ENCODE measurements around the gene SORBS2. TPM values are rescaled to one million over a fixed set of nuclear protein-coding genes. Genes with fewer than 3 reads are reported as not detected.

Gene SORBS2
- total RNA-seq, 2 experiments from 2014 or later: not detected

DNA sequence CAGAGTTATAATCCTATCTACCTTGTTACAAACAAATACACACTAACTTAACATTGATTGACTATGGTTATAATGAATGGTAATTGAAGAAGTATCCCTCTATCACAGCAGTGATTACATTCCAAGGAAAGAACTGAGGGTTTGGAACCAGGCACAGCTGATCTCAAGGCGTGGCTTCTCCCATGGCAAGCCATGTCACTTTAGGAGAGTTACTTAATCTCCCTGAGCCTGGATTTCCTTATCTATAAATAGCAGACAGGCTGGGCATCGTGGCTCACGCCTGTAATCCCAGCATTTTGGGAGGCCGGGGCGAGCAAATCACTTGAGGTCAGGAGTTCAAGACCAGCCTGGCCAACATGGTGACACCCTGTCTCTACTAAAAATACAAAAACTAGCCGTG, 25.6 kb downstream of the SORBS2 start:
- no peak overlapping the region for H3K4me3 Mint-ChIP-seq
- peaks cover 2% of the 10 kb centered on the region for H3K4me1 Mint-ChIP-seq
- no peak for ATAC-seq
- H3K9me3 Mint-ChIP-seq (ENCODE audit: low read depth): no peaks in the 10 kb centered on the region
- H3K27ac Mint-ChIP-seq: no peak overlapping the region
- peaks cover 11% of the 10 kb centered on the region for H3K27me3 Mint-ChIP-seq
- CTCF ChIA-PET: no interaction called here
- H3K36me3 Mint-ChIP-seq: no peaks in the 10 kb centered on the region
- no peak for DNase-seq

DNA sequence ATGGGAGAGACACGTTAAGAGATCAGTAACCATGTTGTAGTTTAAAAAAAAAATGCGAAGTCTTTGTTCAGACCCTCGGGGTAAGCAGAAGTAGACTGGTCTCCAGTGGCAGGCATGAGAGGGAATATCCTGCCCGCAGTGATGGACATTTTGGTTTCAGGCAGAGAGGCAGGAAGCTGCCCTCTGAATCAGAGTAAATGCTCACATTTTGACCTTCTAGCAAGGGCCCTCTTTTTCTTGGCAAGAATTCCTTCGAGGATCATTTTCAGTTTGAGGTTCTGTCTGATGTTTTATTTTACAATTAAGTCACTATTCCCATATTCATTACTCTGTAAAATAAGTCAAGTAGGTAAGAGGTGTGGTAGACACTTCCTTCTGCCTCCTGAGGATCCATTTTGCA, 28.4 kb downstream of the SORBS2 start:
- peaks cover 8% of the 10 kb centered on the region for H3K27me3 Mint-ChIP-seq

DNA sequence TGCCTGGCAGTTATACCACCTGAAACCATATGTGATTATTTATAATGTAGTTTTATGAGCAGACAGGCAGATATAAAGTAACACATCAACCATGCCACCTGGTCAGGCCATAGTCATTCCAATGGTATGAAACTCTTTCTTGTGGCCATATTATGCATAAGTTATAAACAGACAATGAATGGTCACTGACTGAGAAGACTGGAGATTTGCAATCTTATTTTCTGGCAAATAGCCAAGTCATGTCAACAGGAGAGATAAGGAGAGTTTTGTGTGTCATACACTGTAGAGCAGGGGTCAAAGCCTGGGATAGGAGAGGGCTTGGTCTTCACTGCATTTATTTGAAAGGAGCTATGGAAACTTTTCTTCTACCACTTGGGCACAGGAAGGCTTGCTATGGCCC, 29.5 kb downstream of the SORBS2 start:
- Mint-ChIP-seq H3K4me1 (no peaks in the 10 kb centered on the region), H3K36me3 (no peaks in the 10 kb centered on the region), H3K4me3 (no peak overlapping the region), H3K9me3 (ENCODE audit: low read depth) (no peaks in the 10 kb centered on the region), H3K27me3 (peaks cover 4% of the 10 kb centered on the region), H3K27ac (no peak overlapping the region)
- ATAC-seq (no peak), DNase-seq (no peak)
- CTCF ChIA-PET: no interaction called here

More for the DNA sequence above, 28.4 kb downstream of the SORBS2 start:
- no peaks in the 10 kb centered on the region for H3K9me3 Mint-ChIP-seq (ENCODE audit: low read depth)
- H3K4me1 Mint-ChIP-seq: peaks cover 2% of the 10 kb centered on the region
- DNase-seq (no peak), ATAC-seq (no peak)
- H3K27ac Mint-ChIP-seq: no peak overlapping the region
- no peaks in the 10 kb centered on the region for H3K36me3 Mint-ChIP-seq
- H3K4me3 Mint-ChIP-seq: no peak overlapping the region
- CTCF ChIA-PET: no interaction called here

DNA sequence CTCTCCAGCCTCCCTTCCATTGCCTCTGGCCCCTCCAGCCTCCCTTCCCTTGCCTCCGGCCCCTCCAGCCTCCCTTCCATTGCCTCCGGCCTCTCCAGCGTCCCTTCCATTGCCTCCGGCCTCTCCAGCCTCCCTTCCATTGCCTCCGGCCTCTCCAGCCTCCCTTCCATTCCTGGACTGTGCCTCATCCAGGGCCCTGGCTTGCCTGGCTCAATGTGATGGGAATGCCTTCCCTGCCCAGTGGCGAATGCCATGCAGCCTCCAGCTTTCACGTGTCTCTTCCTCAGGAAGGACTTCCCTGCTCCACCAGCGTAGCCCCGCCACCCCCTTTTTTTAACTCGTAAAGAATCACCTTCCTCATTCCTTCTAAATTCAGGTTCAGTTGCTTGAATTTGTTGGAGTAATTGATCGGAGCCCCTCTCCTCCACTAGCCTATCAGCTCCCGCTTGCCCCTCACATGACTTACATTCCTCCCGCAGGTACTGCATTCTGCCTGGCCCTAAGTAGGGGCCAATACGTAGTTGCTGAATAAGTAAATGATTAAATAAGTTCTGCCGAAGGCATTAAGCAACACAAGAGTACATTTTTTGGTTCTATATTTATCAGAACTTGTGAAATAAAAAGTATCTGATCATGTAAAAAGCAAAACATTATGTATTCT, 30.3 kb downstream of the SORBS2 start:
- no peak overlapping the region for H3K27ac Mint-ChIP-seq
- H3K4me3 Mint-ChIP-seq: no peak overlapping the region
- H3K27me3 Mint-ChIP-seq: no peaks in the 10 kb centered on the region
- no peaks in the 10 kb centered on the region for H3K4me1 Mint-ChIP-seq
- DNase-seq (no peak), ATAC-seq (no peak)
- no peaks in the 10 kb centered on the region for H3K36me3 Mint-ChIP-seq
- H3K9me3 Mint-ChIP-seq (ENCODE audit: low read depth): no peaks in the 10 kb centered on the region
- CTCF ChIA-PET: no interaction called here

DNA sequence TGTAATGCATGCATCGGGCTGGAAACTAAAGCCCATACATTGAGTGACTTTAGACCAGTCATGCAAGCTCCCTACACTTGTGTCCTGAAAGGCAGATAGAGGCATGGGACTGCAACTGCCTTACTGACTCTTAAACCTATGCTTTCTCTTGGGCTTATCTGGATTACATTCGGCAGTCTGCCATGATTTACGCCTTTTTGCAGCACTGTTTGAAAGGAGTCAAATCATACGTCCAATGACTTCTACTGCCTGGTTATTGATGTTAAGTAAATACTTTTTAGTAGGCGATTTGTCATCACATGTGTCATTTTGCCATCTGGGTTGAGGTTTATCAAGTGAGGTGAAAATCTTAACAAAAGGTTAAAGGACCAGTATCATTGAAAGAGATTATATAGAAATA, 31.5 kb downstream of the SORBS2 start:
- no peak overlapping the region for H3K4me3 Mint-ChIP-seq
- CTCF ChIA-PET: no interaction called here
- no peaks in the 10 kb centered on the region for H3K4me1 Mint-ChIP-seq
- H3K27me3 Mint-ChIP-seq: peaks cover under 1% of the 10 kb centered on the region
- H3K9me3 Mint-ChIP-seq (ENCODE audit: low read depth): no peaks in the 10 kb centered on the region
- DNase-seq (no peak), ATAC-seq (no peak)
- H3K36me3 Mint-ChIP-seq: no peaks in the 10 kb centered on the region
- H3K27ac Mint-ChIP-seq: no peak overlapping the region

DNA sequence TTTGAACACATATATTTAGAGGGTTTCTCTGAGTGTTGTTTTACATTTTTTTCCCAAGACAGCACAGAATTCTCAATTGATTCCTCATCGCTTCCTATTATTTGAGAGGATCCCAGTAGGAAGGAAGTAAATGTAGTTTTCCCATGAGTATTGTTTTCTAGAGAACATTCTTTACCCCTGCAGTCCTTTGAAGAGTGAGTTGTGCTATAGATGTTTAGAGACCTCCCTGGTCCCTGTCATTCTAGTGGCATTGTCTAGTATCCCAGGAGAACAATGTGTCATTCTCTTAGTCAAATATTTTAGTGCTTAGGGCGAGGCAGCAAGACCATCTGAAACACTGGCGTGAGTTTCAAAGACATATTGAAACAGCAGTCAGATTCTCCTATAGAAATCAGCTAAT, 32.5 kb downstream of the SORBS2 start:
- ATAC-seq (no peak), DNase-seq (no peak)
- Mint-ChIP-seq H3K4me3 (no peak overlapping the region), H3K9me3 (ENCODE audit: low read depth) (no peaks in the 10 kb centered on the region), H3K36me3 (no peaks in the 10 kb centered on the region), H3K27me3 (peaks cover 5% of the 10 kb centered on the region), H3K4me1 (no peaks in the 10 kb centered on the region), H3K27ac (no peak overlapping the region)
- CTCF ChIA-PET: no interaction called here

DNA sequence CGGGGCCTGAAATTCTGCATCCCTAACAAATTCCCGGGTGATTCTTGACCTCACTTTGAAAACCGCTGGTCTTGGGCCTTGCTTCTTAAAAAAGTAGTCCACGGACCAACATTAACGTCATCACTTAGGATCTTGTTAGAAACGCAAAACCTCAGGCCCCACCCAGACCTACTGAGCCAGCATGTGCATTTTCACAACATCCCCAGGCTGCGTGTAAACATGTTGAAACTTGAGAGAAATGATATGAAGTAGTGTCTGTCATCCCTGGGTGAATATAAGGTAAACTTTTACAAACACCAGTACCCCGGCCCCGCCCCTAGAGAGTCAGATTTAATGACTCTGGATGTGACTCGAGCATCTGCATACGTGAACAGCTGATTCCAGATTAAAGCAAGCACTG, 33.7 kb downstream of the SORBS2 start:
- Mint-ChIP-seq H3K4me3 (no peak overlapping the region), H3K27ac (no peak overlapping the region), H3K36me3 (no peaks in the 10 kb centered on the region), H3K9me3 (ENCODE audit: low read depth) (no peaks in the 10 kb centered on the region), H3K27me3 (peaks cover 12% of the 10 kb centered on the region), H3K4me1 (no peaks in the 10 kb centered on the region)
- DNase-seq (no peak), ATAC-seq (no peak)
- CTCF ChIA-PET: no interaction called here

DNA sequence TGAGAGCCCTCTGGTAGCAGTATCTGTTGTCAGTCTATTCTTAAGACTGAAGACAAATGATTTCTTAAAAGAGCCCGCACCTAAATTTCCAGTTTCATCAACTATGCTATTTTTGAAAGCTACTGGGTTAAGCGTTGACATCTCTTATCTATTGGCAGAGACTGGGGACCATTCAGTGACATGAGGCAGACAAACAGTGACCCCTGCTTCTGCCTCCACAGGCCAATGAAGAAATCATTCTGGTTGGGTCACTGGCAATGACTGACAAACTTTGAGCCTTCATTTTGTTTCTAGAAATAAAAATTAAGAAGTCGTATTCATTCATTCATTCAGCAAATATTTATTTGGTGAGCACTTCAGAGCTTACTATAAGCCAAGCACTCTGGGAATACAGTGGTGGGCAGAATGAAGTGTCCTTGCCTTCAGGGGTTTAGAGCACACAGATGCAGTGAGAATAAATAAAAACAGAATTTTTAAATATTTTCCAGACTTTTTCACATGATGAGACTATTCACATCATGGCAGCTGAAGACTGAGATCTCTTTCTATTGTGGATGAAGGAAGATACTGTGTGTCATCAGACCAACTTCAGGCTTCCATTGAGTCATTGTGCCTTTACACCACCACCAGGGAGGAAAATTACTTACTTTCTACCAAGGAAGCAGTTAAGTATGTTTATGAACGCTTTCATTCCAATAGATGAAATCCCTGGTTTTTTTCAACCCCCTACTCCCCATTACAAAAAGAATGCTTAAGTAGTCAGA, 36.0 kb downstream of the SORBS2 start:
- no peaks in the 10 kb centered on the region for H3K9me3 Mint-ChIP-seq (ENCODE audit: low read depth)
- H3K36me3 Mint-ChIP-seq: no peaks in the 10 kb centered on the region
- CTCF ChIA-PET: no interaction called here
- DNase-seq: no peak
- no peak overlapping the region for H3K27ac Mint-ChIP-seq
- H3K4me3 Mint-ChIP-seq: no peak overlapping the region
- peaks cover 12% of the 10 kb centered on the region for H3K27me3 Mint-ChIP-seq
- no peak for ATAC-seq
- no peaks in the 10 kb centered on the region for H3K4me1 Mint-ChIP-seq

DNA sequence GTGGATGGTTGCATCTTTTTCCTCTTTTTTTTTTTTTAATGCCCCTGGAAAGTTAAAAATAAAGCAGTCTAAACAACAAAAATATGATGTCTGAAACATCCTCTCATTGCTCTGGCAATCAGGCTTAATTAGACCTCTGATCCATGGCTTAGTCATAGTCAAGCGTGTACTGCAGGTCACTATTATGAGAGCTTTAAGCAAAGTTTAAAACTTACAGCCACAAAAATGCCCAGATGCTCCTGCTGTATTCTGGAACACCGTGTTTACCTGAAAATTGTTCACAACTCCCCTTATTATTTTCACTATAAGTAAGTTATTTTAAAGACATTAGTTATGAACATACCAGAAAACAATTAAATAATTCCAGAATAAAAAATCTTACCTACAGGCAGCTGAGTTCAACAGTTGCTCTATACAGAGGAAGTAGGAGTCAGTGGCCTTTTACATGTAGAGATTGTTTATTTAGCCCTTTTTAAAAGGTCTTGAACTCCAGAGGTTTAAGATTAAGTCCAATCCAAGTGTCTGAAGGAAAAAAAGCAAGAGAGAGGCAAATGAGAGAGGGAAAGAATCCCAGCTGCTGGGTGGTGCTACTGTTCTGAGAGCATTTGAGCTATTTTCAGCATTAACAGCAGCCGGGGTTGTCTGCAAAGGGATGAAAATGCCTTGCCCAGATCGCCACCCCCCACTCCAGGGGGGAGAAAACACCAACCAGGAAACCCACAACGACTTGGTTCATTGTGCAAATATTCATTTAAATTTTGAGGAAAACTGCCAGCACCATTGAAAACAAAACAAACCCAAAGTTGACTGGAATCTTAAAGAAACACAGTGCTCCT, 36.9 kb downstream of the SORBS2 start:
- no peaks in the 10 kb centered on the region for H3K9me3 Mint-ChIP-seq (ENCODE audit: low read depth)
- H3K36me3 Mint-ChIP-seq: no peaks in the 10 kb centered on the region
- ATAC-seq (no peak), DNase-seq (no peak)
- no peaks in the 10 kb centered on the region for H3K4me1 Mint-ChIP-seq
- H3K4me3 Mint-ChIP-seq: no peak overlapping the region
- H3K27ac Mint-ChIP-seq: no peak overlapping the region
- CTCF ChIA-PET: no interaction called here
- peaks cover 12% of the 10 kb centered on the region for H3K27me3 Mint-ChIP-seq

DNA sequence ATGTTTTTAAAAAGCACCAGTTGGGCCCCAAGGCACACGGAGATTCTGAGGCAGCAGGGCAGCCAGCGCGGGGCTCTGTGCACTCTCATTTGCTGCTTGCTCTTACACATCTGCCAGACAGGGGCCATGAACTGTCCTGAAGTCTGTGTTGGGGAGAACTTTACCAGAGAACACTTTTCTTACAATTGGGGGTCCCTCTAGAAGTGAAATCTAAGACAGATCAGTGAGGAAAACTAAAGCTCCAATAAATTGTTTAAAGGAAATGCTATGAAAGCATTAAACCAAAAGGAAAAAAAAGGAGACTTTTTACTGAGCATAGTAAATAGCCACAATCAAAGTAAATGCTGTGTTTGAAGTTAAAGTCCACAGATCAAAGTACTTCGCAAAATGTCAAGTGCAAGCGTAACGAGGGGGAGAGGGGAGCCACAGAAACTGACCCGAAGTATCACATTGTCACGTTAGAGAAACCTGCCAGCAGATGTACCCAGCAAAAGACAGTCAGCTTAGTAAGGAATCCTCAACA, 37.8 kb downstream of the SORBS2 start:
- H3K27me3 Mint-ChIP-seq: peaks cover 12% of the 10 kb centered on the region
- no peaks in the 10 kb centered on the region for H3K9me3 Mint-ChIP-seq (ENCODE audit: low read depth)
- DNase-seq: no peak

DNA sequence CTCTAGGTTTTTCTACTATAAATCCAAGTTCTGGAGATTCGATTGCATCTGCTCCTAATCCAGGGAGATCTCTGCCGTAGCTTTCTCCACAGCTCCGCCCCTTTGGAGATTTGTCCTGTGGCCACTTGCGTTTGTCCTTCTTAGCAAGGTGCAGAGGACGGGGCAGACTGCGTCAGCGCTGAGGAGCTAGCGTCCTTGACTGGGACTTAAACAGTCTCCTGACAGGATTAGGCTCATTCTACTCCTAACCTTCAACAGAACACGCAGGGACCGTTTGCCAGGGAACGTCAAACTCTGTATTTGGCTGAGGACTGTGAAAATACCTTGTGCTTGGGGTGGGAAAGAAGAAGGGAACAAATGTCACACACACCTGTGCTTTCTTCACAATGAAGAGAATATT, 38.6 kb downstream of the SORBS2 start:
- no peak for ATAC-seq
- Mint-ChIP-seq H3K4me1 (no peaks in the 10 kb centered on the region), H3K36me3 (no peaks in the 10 kb centered on the region), H3K4me3 (no peak overlapping the region), H3K27me3 (peaks cover 12% of the 10 kb centered on the region), H3K27ac (no peak overlapping the region), H3K9me3 (ENCODE audit: low read depth) (no peaks in the 10 kb centered on the region)
- DNase-seq: no peak
- CTCF ChIA-PET: no interaction called here

More for the DNA sequence above, 37.8 kb downstream of the SORBS2 start:
- Mint-ChIP-seq H3K27ac (no peak overlapping the region), H3K36me3 (no peaks in the 10 kb centered on the region), H3K4me1 (no peaks in the 10 kb centered on the region), H3K4me3 (no peak overlapping the region)
- CTCF ChIA-PET: no interaction called here
- no peak for ATAC-seq

DNA sequence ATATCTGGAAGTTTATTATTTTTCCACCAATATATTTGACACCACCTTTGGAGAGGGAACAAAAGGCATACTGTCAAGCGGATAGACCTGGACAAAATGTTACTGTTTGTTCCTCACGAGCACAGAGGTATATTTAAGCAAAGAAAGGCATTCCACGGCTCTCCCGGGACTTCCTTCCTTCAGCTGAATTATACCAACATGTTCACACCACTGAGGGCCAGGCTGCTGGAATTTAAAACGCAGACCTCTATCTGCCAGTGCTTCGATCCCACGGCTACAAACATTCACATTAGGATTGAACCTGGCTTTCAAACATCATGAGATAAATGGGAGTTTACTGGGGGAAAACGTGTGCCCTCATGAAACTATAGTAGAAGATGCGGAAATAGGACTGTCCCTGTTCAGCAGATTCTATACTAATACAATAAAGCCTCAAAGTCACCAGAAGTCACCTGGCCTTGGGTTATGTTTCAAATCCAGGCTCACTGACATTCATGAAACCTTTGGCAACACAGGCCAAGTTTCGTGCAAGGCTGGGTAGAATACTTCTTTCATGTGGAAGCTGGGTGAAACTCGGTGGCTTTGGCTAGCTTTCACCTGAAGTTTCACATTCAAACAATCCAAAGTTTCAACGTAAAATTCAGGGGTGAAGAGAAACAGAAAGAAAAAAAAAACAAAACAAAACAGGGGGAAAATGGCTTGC, 39.5 kb downstream of the SORBS2 start:
- Mint-ChIP-seq H3K27ac (no peak overlapping the region), H3K9me3 (ENCODE audit: low read depth) (no peaks in the 10 kb centered on the region), H3K4me1 (no peaks in the 10 kb centered on the region), H3K27me3 (peaks cover 12% of the 10 kb centered on the region), H3K36me3 (no peaks in the 10 kb centered on the region), H3K4me3 (no peak overlapping the region)
- ATAC-seq (no peak), DNase-seq (no peak)
- CTCF ChIA-PET: no interaction called here

DNA sequence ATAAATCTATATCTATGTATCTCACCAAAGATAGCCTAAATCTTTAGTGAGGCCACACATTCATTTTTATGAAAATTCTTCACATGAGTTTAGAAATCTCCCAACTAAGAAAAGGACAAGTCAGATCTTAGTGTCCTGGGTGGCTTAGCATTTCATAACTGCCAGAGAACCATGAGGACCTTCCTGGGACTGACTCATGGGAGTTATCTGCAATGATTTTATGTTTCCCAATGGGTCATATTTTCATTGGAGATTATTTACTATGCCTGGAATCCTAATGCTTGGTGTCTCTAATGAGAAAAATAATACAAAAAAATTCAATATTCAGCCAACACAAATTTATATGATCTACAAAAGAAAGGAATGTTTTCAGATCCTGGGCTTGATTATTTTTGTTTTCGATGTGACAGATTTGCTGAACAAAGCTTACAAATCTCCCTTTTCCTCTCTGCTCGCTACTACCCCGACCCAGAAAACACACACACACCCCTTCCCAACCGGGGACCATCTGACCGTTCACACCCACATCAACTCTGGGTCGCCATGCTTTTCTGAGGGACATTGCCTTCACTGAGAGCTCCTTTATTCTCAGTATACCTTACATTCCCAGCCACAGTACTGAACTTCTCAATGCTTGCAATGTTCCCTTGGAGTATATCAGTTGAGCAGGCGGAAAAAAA, 40.1 kb downstream of the SORBS2 start:
- Mint-ChIP-seq H3K4me3 (no peak overlapping the region), H3K27me3 (peaks cover 12% of the 10 kb centered on the region), H3K9me3 (ENCODE audit: low read depth) (no peaks in the 10 kb centered on the region), H3K4me1 (no peaks in the 10 kb centered on the region), H3K27ac (no peak overlapping the region), H3K36me3 (no peaks in the 10 kb centered on the region)
- CTCF ChIA-PET: no interaction called here
- DNase-seq: no peak
- no peak for ATAC-seq

All from activated CD8-positive, alpha-beta memory T cell treated with anti-CD3 and anti-CD28 coated beads, Interleukin-2, amount 10 ng/mL, durations not matched to agents 7 days and 5 days (primary cell).